GM21717 (cell line): ENCODE results near the gene PTP4A2.
"Not testable (repeated sequence)": the region's sequence is repeated elsewhere in the genome, so short reads cannot be mapped to it uniquely, and the experiment has no call there.

Experiments used
- ATAC-seq: cut with Tn5 transposase; IDR thresholded peaks from one replicate; pipeline ENCODE4 v1.9.1; 2021; ENCODE audit warnings: mild to moderate bottlenecking, moderate library complexity; ENCODE audit not compliant: unreplicated experiment

The PTP4A2 gene

GRCh38 chr1:31951276-31951675 is 13.1 kb upstream of the PTP4A2 start:
- ATAC-seq, result no peak

DNA sequence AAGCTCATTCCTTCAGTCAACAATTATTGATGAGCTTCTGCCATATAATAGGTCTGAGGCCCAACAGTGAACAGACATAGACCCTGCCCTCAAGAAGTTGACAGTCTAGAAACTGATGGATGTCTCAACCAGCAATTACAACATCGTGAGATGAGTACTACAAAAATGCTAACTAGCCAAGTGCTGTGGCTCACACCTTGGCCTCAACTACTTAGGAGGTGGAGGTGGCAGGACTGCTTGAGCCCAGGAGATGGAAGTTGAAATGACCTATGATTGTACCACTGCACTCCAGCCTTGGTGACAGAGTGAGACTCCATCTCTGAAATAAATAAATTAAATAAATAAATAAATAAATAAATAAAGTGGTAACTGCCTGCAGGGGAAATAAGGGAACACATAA is 11.7 kb upstream of the PTP4A2 start:
- no peak for ATAC-seq

DNA sequence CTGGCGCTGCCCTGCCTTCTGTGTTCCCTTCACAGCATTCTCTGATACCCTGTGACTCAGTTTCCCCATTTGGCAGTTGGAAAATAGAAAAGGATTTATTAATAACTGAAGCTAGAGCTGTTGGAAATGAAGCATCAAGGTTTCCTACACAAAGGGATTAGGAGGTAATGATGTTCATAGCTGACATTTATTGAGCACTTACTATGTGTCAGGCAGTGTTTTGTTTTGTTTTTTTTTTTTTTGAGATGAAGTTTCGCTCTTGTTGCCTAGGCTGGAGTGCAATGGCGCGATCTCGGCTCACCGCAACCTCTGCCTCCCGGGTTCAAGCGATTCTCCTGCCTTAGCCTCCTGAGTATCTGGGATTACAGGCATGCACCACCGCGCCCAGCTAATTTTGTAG is 7.5 kb upstream of the PTP4A2 start:
- ATAC-seq, result not testable (repeated sequence)

- peak; percentile 43 for ATAC-seq
Observed at GRCh38 chr1:31944205-31945089, 6.3 kb upstream of the PTP4A2 start.

DNA sequence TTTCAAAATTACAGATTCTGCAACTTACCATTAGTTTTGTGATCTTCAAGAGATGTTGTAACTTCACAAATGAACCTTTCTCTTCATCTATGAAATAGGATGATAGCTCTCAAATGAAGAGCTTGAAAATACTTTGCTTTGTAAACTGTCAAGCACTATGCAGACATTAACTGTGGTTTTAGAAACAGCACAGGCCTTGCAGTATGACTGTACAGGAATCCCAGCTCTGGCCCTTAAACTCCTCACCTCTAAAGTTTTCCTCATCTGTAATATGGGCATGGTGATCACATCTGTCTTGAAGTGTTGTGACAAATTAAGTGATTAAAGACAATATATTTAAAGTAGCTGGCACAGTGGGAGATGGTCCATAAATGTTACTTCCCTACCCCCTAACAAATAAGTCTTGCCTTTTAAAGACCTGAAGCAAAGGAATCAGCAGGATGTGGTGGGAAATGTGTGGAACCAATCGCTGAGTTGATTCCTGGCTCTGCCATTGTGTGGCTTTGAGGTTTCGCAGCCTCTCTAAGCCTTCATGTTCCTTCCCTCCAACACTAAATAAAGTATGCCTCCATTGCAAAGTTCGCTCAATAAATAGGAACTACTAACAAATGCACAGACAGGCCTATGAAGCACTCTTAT is 5.5 kb upstream of the PTP4A2 start:
- ATAC-seq, result no peak

GRCh38 chr1:31942061-31942460 is 3.9 kb upstream of the PTP4A2 start:
- not testable (repeated sequence) for ATAC-seq

- peak; percentile 22 for ATAC-seq
Observed at GRCh38 chr1:31939484-31940329, 1.5 kb upstream of the PTP4A2 start.

DNA sequence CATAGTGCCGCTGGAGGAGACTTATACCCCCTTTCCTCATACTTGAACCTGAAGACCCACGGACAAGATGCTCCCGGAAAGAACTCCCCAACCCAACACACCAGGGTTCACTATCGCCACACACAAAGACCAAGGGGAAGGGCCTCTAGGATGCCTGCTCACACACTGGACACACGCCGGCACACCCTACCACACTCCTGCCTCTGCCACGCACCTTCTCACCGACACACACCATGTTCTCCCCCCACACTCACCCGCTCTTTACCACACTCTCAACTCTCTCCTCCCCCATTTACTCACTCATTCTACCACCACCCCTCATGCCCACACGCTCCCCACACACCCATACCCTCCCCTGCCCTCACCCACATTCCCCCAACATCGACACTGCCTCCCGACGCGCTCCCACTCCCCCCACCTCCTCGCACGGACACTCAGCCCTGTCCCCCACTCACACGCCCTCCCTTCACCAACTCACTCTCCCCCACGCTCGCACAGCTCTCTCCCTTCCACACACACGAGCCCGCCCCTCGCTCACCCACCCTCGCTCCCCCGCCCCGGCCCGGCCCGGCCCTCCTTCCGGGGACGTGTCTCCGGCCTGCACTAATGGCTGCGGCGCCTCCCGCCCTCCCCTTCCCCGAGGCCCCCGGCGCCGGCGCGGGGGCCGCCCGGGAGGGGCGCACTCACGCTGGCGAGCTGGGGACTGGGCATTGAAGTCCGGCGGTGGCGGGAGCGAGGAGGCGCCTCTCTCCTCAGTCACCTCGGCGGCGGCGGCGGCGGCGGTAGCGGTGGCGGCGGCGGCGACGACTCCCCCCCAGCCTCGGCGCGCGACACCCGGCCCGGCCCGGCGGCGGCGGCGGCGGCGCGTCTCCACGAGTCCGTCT is 626 bp downstream of the PTP4A2 start:
- peak; percentile 13 for ATAC-seq

GRCh38 chr1:31936981-31937299 is 1.2 kb downstream of the PTP4A2 start:
- ATAC-seq, result no peak

DNA sequence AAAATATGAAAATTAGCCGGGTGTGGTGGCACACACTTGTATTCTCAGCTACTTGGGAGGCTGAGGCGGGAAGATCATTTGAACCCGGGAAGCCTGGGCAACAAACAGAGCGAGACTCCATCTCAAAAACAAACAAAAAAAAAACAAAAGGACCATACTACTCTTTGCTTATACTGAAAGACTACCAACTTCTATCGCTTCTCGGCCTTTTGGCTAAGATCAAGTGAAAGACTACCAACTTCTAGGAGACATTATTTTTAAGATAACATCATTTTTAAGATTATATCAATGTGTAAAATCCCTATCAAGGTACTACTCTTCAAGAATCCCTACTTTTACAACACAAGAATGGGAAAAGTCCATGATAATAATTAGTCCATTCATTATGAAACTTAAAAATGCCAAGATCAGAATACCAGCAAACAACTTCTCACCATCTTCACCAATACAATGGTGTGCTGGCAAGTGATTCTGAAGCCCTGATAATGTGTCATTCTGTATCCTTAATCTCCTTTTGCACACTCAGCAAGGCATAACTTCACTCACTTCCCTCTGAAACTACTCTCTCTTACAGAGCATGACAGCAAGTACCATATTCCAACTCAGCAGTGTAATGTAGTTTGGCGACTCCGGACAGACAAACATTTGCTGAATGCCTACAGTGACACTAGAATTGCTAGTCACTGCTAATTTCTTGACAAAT is 1.7 kb downstream of the PTP4A2 start:
- ATAC-seq, result no peak

GRCh38 chr1:31934706-31935629 is 3.2 kb downstream of the PTP4A2 start:
- no peak for ATAC-seq

DNA sequence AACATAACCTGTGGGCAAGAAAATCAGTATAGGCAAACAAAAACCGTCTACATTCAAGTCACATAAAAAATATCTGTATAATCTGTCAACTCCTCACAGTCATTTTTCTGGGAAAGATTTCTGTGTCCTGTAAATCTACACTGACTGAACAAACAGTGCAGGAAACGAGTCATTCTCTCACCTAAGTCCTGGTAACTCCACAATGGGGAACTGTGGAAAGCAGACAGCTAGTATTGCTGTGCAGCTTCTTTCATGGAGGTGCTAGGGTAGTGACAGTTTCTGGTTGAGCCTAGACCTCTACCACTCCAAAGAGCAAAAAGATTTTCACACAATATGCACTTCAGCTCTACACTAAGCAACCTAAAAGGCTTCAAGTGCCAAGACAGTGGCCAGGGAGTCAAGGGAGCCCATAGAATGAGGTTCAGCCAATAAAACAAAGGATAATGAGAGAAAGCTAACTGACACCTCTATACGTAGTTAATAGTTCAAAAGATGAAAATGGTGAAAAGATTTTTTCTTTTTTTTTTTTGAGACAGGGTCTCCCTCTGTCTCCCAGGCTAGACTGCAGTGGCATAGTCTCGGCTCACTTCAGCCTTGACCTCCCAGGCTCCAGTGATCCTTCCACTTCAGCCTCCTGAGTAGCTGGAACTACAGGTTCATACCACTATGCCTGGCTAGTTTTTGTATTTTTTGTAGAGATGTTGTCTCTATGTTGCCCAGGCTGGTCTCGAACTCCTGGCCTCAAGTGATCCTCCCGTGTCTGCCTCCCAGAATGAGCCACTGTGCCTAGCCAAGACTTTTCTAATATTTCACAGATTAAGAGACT is 5.5 kb downstream of the PTP4A2 start:
- no peak for ATAC-seq

GRCh38 chr1:31931593-31932225 is 6.5 kb downstream of the PTP4A2 start:
- no peak for ATAC-seq

DNA sequence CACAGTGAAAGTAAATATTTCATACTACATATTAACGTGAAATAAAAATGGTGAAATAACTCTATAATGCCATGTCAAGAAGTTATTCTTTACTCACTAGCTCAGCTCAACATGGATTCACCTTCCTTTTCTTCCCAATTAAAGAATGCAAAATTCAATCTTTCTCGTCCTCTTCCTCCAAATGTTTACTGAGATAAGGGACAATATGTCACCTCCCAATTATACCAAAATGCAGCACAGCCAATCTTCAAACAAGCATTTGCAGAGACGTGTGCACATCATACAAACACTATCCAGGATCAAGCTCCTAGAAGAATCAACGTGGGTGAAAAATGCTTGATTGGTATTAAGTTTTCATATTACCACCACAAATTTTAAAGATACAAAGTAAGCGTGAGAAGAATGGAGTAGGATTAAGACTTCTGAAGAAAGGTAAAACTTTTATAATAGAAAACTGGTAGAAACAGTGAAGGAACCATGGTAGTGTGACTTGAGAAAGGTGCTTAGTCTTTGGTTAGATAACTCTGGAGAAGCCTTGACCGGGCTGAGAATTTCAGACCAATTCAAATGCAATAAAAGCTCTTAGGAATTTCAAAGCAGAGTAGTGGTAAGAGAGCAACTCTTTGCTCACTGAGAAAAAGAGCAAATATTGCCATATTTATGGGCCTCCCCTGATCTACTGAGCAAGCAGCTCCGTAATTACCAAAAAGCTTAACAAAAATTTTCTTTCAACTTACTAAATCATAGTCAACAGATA is 7.2 kb downstream of the PTP4A2 start:
- no peak for ATAC-seq

- no peak for ATAC-seq
Observed at GRCh38 chr1:31927661-31927980, 10.5 kb downstream of the PTP4A2 start.

GRCh38 chr1:31926853-31927660 is 11.1 kb downstream of the PTP4A2 start:
- ATAC-seq, result no peak
